AG04450 (cell line): ENCODE measurements around the gene RPL22. TPM values are rescaled to one million over a fixed set of nuclear protein-coding genes. Genes with fewer than 3 reads are reported as not detected.

Experiments
- CTCF ChIA-PET: fragments of 300-600, 350-600 bp; formaldehyde crosslinking; extraction: SDS; loops from one replicate; lab custom pipeline; 2022; ENCODE audit warnings: antibody characterized with exemption, inconsistent platforms; lab: Charles Lee
- POLR2A ChIA-PET: fragments of 350-600 bp; formaldehyde crosslinking; extraction: SDS; loops from one replicate; lab custom pipeline; 2021; ENCODE audit warnings: antibody characterized with exemption, inconsistent platforms; lab: Yijun Ruan, JAX
- DNase-seq: peaks from one replicate; pipeline ENCODE4 v3.0.0-alpha.2; 2011; ENCODE audit warnings: low read depth, low spot score
- H3K27ac ChIP-seq: one replicate; pipeline ENCODE4 v1.5.1; 2012; ENCODE audit warnings: low read depth, low read length, control low read depth
- H3K27me3 ChIP-seq: one replicate; pipeline ENCODE4 v1.6.0; 2012; ENCODE audit warnings: low read length; ENCODE audit not compliant: control insufficient read depth, insufficient read depth
- H3K4me3 ChIP-seq: 2 replicates; pipeline ENCODE4 v1.5.1; 2011; ENCODE audit warnings: mild to moderate bottlenecking, low read depth, low read length, control low read depth
- H3K9me3 ChIP-seq: 2 replicates; pipeline ENCODE4 v1.5.1; 2012; ENCODE audit warnings: low read length; ENCODE audit not compliant: control insufficient read depth, insufficient read depth
- CTCF ChIP-seq: IDR thresholded peaks from 2 replicates; pipeline ENCODE4 v1.5.1; 2011; ENCODE audit warnings: low read depth, low read length, control low read depth, inconsistent platforms
- polyA plus RNA-seq: library from polyadenylated mRNA; depleted of rRNA; stranded (reverse); fragments of >200 nt; gene quantifications from 2 replicates; pipeline ENCODE4 v1.2.3, GENCODE V29; 2011

The RPL22 gene
- polyA plus RNA-seq, 1 experiment, result 393 TPM

- Histone ChIP-seq H3K9me3 (peaks cover 5% of the 10 kb centered on the region; the same call in 1 of the 2 replicates), H3K27me3 (peaks cover 23% of the 10 kb centered on the region), H3K4me3 (no peak overlapping the region), H3K27ac (no peak overlapping the region)
- ChIA-PET POLR2A (no interaction called here), CTCF (no interaction called here)
- TF ChIP-seq CTCF, result no peak
- DNase-seq, result no peak
These were observed 49.1 kb downstream of the RPL22 start for GRCh38 chr1:6150006-6150938.

GRCh38 chr1:6149597-6149996, 49.8 kb downstream of the RPL22 start:
- H3K27ac ChIP-seq, result no peak overlapping the region
- TF ChIP-seq CTCF, result no peak
- no peak overlapping the region for H3K4me3 ChIP-seq
- ChIA-PET CTCF (no interaction called here), POLR2A (no interaction called here)
- peaks cover 5% of the 10 kb centered on the region; the same call in 1 of the 2 replicates for H3K9me3 ChIP-seq
- peaks cover 27% of the 10 kb centered on the region for H3K27me3 ChIP-seq
- no peak for DNase-seq

GRCh38 chr1:6148497-6149241, 50.7 kb downstream of the RPL22 start:
- DNase-seq, result no peak
- H3K27ac ChIP-seq, result no peak overlapping the region
- peaks cover 25% of the 10 kb centered on the region for H3K27me3 ChIP-seq
- ChIA-PET CTCF (no interaction called here), POLR2A (no interaction called here)
- no peak for TF ChIP-seq CTCF
- peaks cover 5% of the 10 kb centered on the region; the same call in 1 of the 2 replicates for H3K9me3 ChIP-seq
- H3K4me3 ChIP-seq, result no peak overlapping the region

GRCh38 chr1:6145864-6146410, 53.5 kb downstream of the RPL22 start:
- H3K27me3 ChIP-seq, result peaks cover 24% of the 10 kb centered on the region
- peaks cover 5% of the 10 kb centered on the region; the same call in 1 of the 2 replicates for H3K9me3 ChIP-seq
- CTCF ChIA-PET, result no interaction called here
- no peak overlapping the region for H3K4me3 ChIP-seq
- no peak for DNase-seq
- TF ChIP-seq CTCF, result no peak
- POLR2A ChIA-PET, result no interaction called here
- no peak overlapping the region for H3K27ac ChIP-seq
